K562 (cell line): ENCODE results near the gene KRT33B. TPM values are rescaled to one million over a fixed set of nuclear protein-coding genes. Genes with fewer than 3 reads are reported as not detected.

Experiments
- ATAC-seq: fragments of 200-7000 bp; cut with Tn5 transposase; 3 replicates; pipeline ENCODE4 v1.9.1; 2020; ENCODE audit warnings: moderate library complexity
- BruUV-seq: library from RNA; stranded (reverse); fragments of 400-500 nt; replicated peaks from 2 replicates; lab custom pipeline; 2021; lab: Mats Ljungman, UMichigan
- CTCF ChIA-PET: fragments of 300-600 bp; formaldehyde crosslinking; extraction: SDS; loops from one replicate; lab custom pipeline; 2021; ENCODE audit warnings: low intra/inter-chr PET ratio; lab: Yijun Ruan, JAX
- POLR2A ChIA-PET: fragments of 300-600, 350-650 bp; sonication (Branson Sonifier 250); formaldehyde crosslinking; extraction: SDS; loops from one replicate; lab custom pipeline; 2021; ENCODE audit warnings: antibody characterized with exemption, inconsistent platforms; lab: Yijun Ruan, JAX
- DNase-seq, 4 experiments: peaks; one replicate each; pipeline versions ENCODE4 v3.0.0 to v3.0.0-alpha.2; 2011 to 2018; ENCODE audit warnings: low spot score in 3 of 4, mixed read lengths in 3 of 4; ENCODE audit errors: extremely low read depth in 1 of 4
- FAIRE-seq: peaks from 2 replicates; lab custom pipeline; 2011; peaks lifted over from hg19 to GRCh38; lab: Jason Lieb, UNC
- H2AFZ ChIP-seq: 2 replicates; pipeline ENCODE4 v1.6.0; 2011; ENCODE audit warnings: low read depth, low read length, control low read depth, inconsistent platforms
- H3K27ac ChIP-seq: fragments of 200-600 bp; 3 replicates; pipeline ENCODE4 v1.8.0; 2011; ENCODE audit warnings: low read depth, mild to moderate bottlenecking, control low read depth, inconsistent platforms, low read length, moderate library complexity, mixed read lengths; ENCODE audit errors: extremely low read depth
- H3K27me3 ChIP-seq, 2 experiments: fragments of 300-600 bp in 1 of 2; 2 replicates in 1 of 2; 3 replicates in 1 of 2; pipeline versions ENCODE4 v1.6.0 to v1.8.0; 2011; ENCODE audit warnings: inconsistent platforms in 2 of 2, low read length in 2 of 2, mild to moderate bottlenecking in 1 of 2, mixed read lengths in 1 of 2, moderate library complexity in 1 of 2; ENCODE audit not compliant: control insufficient read depth in 2 of 2, insufficient read depth in 2 of 2
- H3K36me3 ChIP-seq: fragments of 300-600 bp; 3 replicates; pipeline ENCODE4 v1.8.0; 2011; ENCODE audit warnings: mild to moderate bottlenecking, low read length, inconsistent platforms; ENCODE audit not compliant: control insufficient read depth, insufficient read depth
- H3K4me1 ChIP-seq, 2 experiments: fragments of 200-600 bp in 1 of 2; replicated peaks in 1 of 2; 2 replicates in 1 of 2; 3 replicates in 1 of 2; pipeline versions ENCODE4 v1.5.1 to v1.8.0; 2011; ENCODE audit warnings: inconsistent platforms in 2 of 2, low read length in 2 of 2, mild to moderate bottlenecking in 1 of 2, mixed read lengths in 1 of 2, moderate library complexity in 1 of 2; ENCODE audit not compliant: control insufficient read depth in 2 of 2, insufficient read depth in 2 of 2
- H3K4me2 ChIP-seq: 2 replicates; pipeline ENCODE4 v1.6.1; 2011; ENCODE audit warnings: low read length, control low read depth, inconsistent platforms, mixed read lengths; ENCODE audit not compliant: insufficient read depth
- H3K4me3 ChIP-seq: fragments of 200-600 bp; sonication (generic), shearing (Covaris generic); 2 replicates; pipeline ENCODE4 v1.5.1; 2016; ENCODE audit warnings: control low read depth, inconsistent platforms
- H3K79me2 ChIP-seq: fragments of 200-600 bp; 3 replicates; pipeline ENCODE4 v1.8.0; 2011; ENCODE audit warnings: low read length, inconsistent platforms; ENCODE audit not compliant: control insufficient read depth, insufficient read depth
- H3K9ac ChIP-seq, 2 experiments: 2 replicates each; pipeline versions ENCODE4 v1.6.0 to v1.6.1; 2011; ENCODE audit warnings: low read depth in 2 of 2, low read length in 2 of 2, control low read depth in 1 of 2, inconsistent platforms in 1 of 2, mild to moderate bottlenecking in 1 of 2, mixed read lengths in 1 of 2; ENCODE audit not compliant: insufficient read depth in 1 of 2
- H3K9me1 ChIP-seq: one replicate; pipeline ENCODE4 v1.6.0; 2011; ENCODE audit warnings: inconsistent platforms, mild to moderate bottlenecking, low read length, moderate library complexity; ENCODE audit not compliant: control insufficient read depth, insufficient read depth
- H3K9me3 ChIP-seq: replicated peaks from 2 replicates; pipeline ENCODE4 v1.5.1; 2011; ENCODE audit warnings: low read depth, low read length, inconsistent platforms; ENCODE audit not compliant: control insufficient read depth, insufficient read depth
- H4K20me1 ChIP-seq: replicated peaks from 2 replicates; pipeline ENCODE4 v1.6.1; 2011; ENCODE audit warnings: low read length, inconsistent platforms, mixed read lengths; ENCODE audit not compliant: control insufficient read depth, insufficient read depth
- BHLHE40 ChIP-seq: IDR thresholded peaks from 2 replicates; pipeline ENCODE4 v1.6.1; 2011; ENCODE audit warnings: low read length, improper control_type of control experiment
- CBFA2T3 ChIP-seq: fragments of 450-650 bp; IDR thresholded peaks from 2 replicates; pipeline ENCODE4 v1.6.1; 2017
- CREB3 ChIP-seq: fragments of 450-650 bp; conservative IDR thresholded peaks from 2 replicates; pipeline ENCODE4 v1.6.1; 2016; ENCODE audit warnings: missing genetic modification characterization, low read depth, mild to moderate bottlenecking, missing compliant biosample characterization, moderate library complexity
- E2F1 ChIP-seq: sonication (generic); formaldehyde crosslinking; IDR thresholded peaks from 2 replicates; pipeline ENCODE4 v1.8.1; 2023; ENCODE audit warnings: mild to moderate bottlenecking, missing genetic modification reagents, moderate library complexity
- GATA2 ChIP-seq: sonication (generic); formaldehyde crosslinking; IDR thresholded peaks from 2 replicates; pipeline ENCODE4 v1.4.0; 2020; ENCODE audit warnings: mild to moderate bottlenecking, missing genetic modification reagents
- HES1 ChIP-seq: fragments of 450-650 bp; IDR thresholded peaks from 2 replicates; pipeline ENCODE4 v1.6.1; 2016; ENCODE audit warnings: low read depth, mild to moderate bottlenecking, moderate library complexity
- MECOM ChIP-seq: fragments of 250-450 bp; sonication (Bioruptor Pico); IDR thresholded peaks from 2 replicates; pipeline ENCODE4 v1.8.0; 2022; ENCODE audit warnings: inconsistent platforms
- MYC ChIP-seq, 2 experiments: fragments of 250-450 bp in 1 of 2; sonication (Bioruptor Pico) in 1 of 2; IDR thresholded peaks; 2 replicates each; pipeline versions ENCODE4 v1.5.1 to v1.6.1; 2012 to 2021; ENCODE audit warnings: low read depth in 2 of 2, borderline replicate concordance in 1 of 2, improper control_type of control experiment in 1 of 2, low read length in 1 of 2, mild to moderate bottlenecking in 1 of 2, moderate library complexity in 1 of 2
- NR1H2 ChIP-seq: sonication (generic); formaldehyde crosslinking; IDR thresholded peaks from 2 replicates; pipeline ENCODE4 v1.4.0; 2020; ENCODE audit warnings: mild to moderate bottlenecking, missing genetic modification reagents
- PTTG1 ChIP-seq: fragments of 450-650 bp; IDR thresholded peaks from 2 replicates; pipeline ENCODE4 v1.6.1; 2016; ENCODE audit warnings: low read depth, mild to moderate bottlenecking, missing genetic modification characterization, missing compliant biosample characterization
- RNF2 ChIP-seq: sonication (generic); IDR thresholded peaks from 2 replicates; pipeline ENCODE4 v1.6.1; 2016
- SMARCA5 ChIP-seq: fragments of 450-650 bp; IDR thresholded peaks from 2 replicates; pipeline ENCODE4 v1.6.1; 2016
- SMARCC2 ChIP-seq: fragments of 450-650 bp; IDR thresholded peaks from 2 replicates; pipeline ENCODE4 v1.6.1; 2017; ENCODE audit warnings: antibody characterized with exemption, moderate library complexity, mild to moderate bottlenecking, low read depth
- SRSF1 ChIP-seq: fragments of 200-400 bp; formaldehyde crosslinking; IDR thresholded peaks from 2 replicates; pipeline ENCODE4 v1.6.1; 2017; ENCODE audit warnings: mild to moderate bottlenecking, low read depth, low read length, moderate library complexity
- ZNF12 ChIP-seq: sonication (generic); formaldehyde crosslinking; IDR thresholded peaks from 2 replicates; pipeline ENCODE4 v1.4.0; 2020; ENCODE audit warnings: mild to moderate bottlenecking, missing genetic modification reagents
- ZNF512 ChIP-seq: IDR thresholded peaks from 2 replicates; pipeline ENCODE4 v1.6.1; 2016; ENCODE audit warnings: missing genetic modification characterization, missing compliant biosample characterization
- ZNF57 ChIP-seq: fragments of 450-650 bp; formaldehyde crosslinking; IDR thresholded peaks from 2 replicates; pipeline ENCODE4 v1.4.0; 2020; ENCODE audit warnings: mild to moderate bottlenecking, moderate library complexity
- ZNF76 ChIP-seq: fragments of 250-450 bp; sonication (Bioruptor Pico); IDR thresholded peaks from 2 replicates; pipeline ENCODE4 v1.4.0; 2020; ENCODE audit warnings: mild to moderate bottlenecking, moderate library complexity, borderline replicate concordance
- ZNF79 ChIP-seq: fragments of 250-450 bp; sonication (Bioruptor Pico); IDR thresholded peaks from 2 replicates; pipeline ENCODE4 v1.4.0; 2020; ENCODE audit warnings: low read depth, mild to moderate bottlenecking, moderate library complexity
- WGBS: fragments of 100-300 bp; shearing (Covaris generic); methylation state at CpG from one replicate; pipeline ENCODE4 v1.1.6; 2016; ENCODE audit warnings: low coverage, mixed read lengths; ENCODE audit not compliant: insufficient coverage; ENCODE audit errors: missing lambda C conversion rate; 5-methylcytosine and 5-hydroxymethylcytosine counted together
- in situ Hi-C: fragments of 300-500 bp; cut with MboI; formaldehyde crosslinking; loops from 4 replicates; pipeline ENCODE4 v1.15.0; 2018; ENCODE audit warnings: inconsistent platforms, mixed read lengths
- intact Hi-C: fragments of 100-400 bp; cut with micrococcal nuclease; formaldehyde crosslinking; loops from 2 replicates; pipeline ENCODE4 v1.14.2; 2022
- polyA plus RNA-seq, 8 experiments: library from polyadenylated mRNA; depleted of rRNA in 4 of 8; stranded (reverse) in 5 of 8; unstranded in 3 of 8; fragments of >200 nt; fragmentation: Nextera tagmentation in 2 of 8; fragmentation: Illumina TruSeq in 1 of 8; extraction: Ambion mirVana in 2 of 8; extraction: Trizol in 1 of 8; gene quantifications; 2 replicates each; pipeline versions ENCODE4 v1.2.1 to v1.2.3, GENCODE V29; 2011 to 2014; ENCODE audit warnings: inconsistent platforms in 1 of 8, missing spikeins in 1 of 8
- total RNA-seq, 7 experiments: library from RNA; depleted of rRNA in 6 of 7; stranded (reverse); fragments of >200 nt in 6 of 7; fragmentation: Illumina TruSeq in 2 of 7; extraction: Trizol in 2 of 7; gene quantifications; 2 replicates each; pipeline versions ENCODE4 v1.2.1 to v1.2.3, GENCODE V29; 2011 to 2021; ENCODE audit warnings: low replicate concordance in 1 of 7

Gene KRT33B
- total and polyA plus RNA-seq, 9 of the 15 experiments (the other 6 are each of a cell fraction or from before 2014, with no cell fraction given) = not detected

GRCh38 chr17:41347869-41348760, 21.5 kb downstream of the KRT33B start:
- H3K9me3 ChIP-seq = no peaks in the 10 kb centered on the region
- POLR2A ChIA-PET = no interaction called here
- no peak overlapping the region for H3K27ac ChIP-seq
- H3K79me2 ChIP-seq = no peaks in the 10 kb centered on the region
- no peak overlapping the region for H3K4me3 ChIP-seq
- no peak for FAIRE-seq
- intact Hi-C loops = no loop called here
- H4K20me1 ChIP-seq = no peaks in the 10 kb centered on the region
- BruUV-seq = no TSS peak
- in situ Hi-C loops = no loop called here
- H2AFZ ChIP-seq = no peak overlapping the region
- no peak for ATAC-seq
- TF ChIP-seq MECOM (CRISPR knock-in tag) (no peak), CBFA2T3 (no peak), HES1 (no peak), MYC (IDR thresholded peaks at IDR 0.05; ENCODE audit: low read depth, low read length) (no peak), MYC (CRISPR knock-in tag; IDR thresholded peaks at IDR 0.05; ENCODE audit: borderline replicate concordance, low read depth) (no peak), E2F1 (CRISPR knock-in tag) (no peak), SRSF1 (no peak), CREB3 (tag) (no peak), ZNF12 (CRISPR knock-in tag) (no peak), BHLHE40 (no peak), ZNF57 (no peak), GATA2 (CRISPR knock-in tag) (no peak), RNF2 (no peak), ZNF76 (CRISPR knock-in tag) (no peak), SMARCA5 (no peak), ZNF512 (no peak), PTTG1 (no peak), ZNF79 (no peak), NR1H2 (CRISPR knock-in tag) (no peak), SMARCC2 (no peak)
- H3K4me2 ChIP-seq = no peak overlapping the region
- H3K9me1 ChIP-seq = no peaks in the 10 kb centered on the region
- no peaks in the 10 kb centered on the region for H3K36me3 ChIP-seq
- H3K27me3 ChIP-seq = no peaks in the 10 kb centered on the region
- H3K4me1 ChIP-seq = no peaks in the 10 kb centered on the region
- H3K9ac ChIP-seq = no peak overlapping the region
- 0% methylated on average over 7 of the region's 7 CpGs for WGBS
- no peak for DNase-seq
- CTCF ChIA-PET = no interaction called here
